ENCODE results near the gene TSEN15.

- TF ChIP-seq CTCF (optimal IDR thresholded peaks at IDR 0.05 in 1 of 3, IDR thresholded peaks at IDR 0.05 in 1 of 3, conservative IDR thresholded peaks at IDR 0.05 in 1 of 3; ENCODE audit: extremely low read depth in 1 of 3, insufficient read depth in 2 of 3, low read length in 3 of 3) = no peak
- TF ChIP-seq EZH2 (IDR thresholded peaks at IDR 0.05; ENCODE audit: low read length) = no peak
Measured at GRCh38 chr1:184032930-184033418, 18.6 kb upstream of the TSEN15 start.

Measured in keratinocyte (primary cell).